ENCODE results near the gene TASOR2.

The TASOR2 gene

GRCh38 chr10:5688587-5688986 is 3.9 kb downstream of the TASOR2 start:
- no peak for DNase-seq

- DNase-seq, result no peak
Observed at GRCh38 chr10:5691786-5692185, 7.1 kb downstream of the TASOR2 start.

- no peak for DNase-seq
Observed at GRCh38 chr10:5692461-5693358, 8.1 kb downstream of the TASOR2 start.

GRCh38 chr10:5694573-5694972 is 9.9 kb downstream of the TASOR2 start:
- DNase-seq, result no peak

- no peak for DNase-seq
Observed at GRCh38 chr10:5697342-5697741, 12.7 kb downstream of the TASOR2 start.

GRCh38 chr10:5698062-5698461 is 13.4 kb downstream of the TASOR2 start:
- DNase-seq, result no peak

- no peak for DNase-seq
Observed at GRCh38 chr10:5708356-5708755, 23.7 kb downstream of the TASOR2 start.

- no peak for DNase-seq
Observed at GRCh38 chr10:5709865-5710264, 25.2 kb downstream of the TASOR2 start.

GRCh38 chr10:5710859-5711258 is 26.2 kb downstream of the TASOR2 start:
- no peak for DNase-seq

GRCh38 chr10:5711642-5712041 is 27.0 kb downstream of the TASOR2 start:
- no peak for DNase-seq

GRCh38 chr10:5719546-5719945 is 34.9 kb downstream of the TASOR2 start:
- DNase-seq, result no peak

GRCh38 chr10:5720182-5720581 is 35.5 kb downstream of the TASOR2 start:
- DNase-seq, result no peak

GRCh38 chr10:5723692-5724091 is 39.1 kb downstream of the TASOR2 start:
- DNase-seq, result no peak

- DNase-seq, result no peak
Observed at GRCh38 chr10:5730766-5731165, 46.1 kb downstream of the TASOR2 start.

- no peak for DNase-seq
Observed at GRCh38 chr10:5731559-5731958, 46.9 kb downstream of the TASOR2 start.

- DNase-seq, result no peak
Observed at GRCh38 chr10:5732141-5732540, 47.5 kb downstream of the TASOR2 start.
